ENCODE measurements around the gene CWF19L1. TPM values are rescaled to one million over a fixed set of nuclear protein-coding genes. Genes with fewer than 3 reads are reported as not detected.

Gene CWF19L1
- total and polyA plus RNA-seq, 2 experiments from 2014 or later = 15.8 to 34.4 TPM

DNA sequence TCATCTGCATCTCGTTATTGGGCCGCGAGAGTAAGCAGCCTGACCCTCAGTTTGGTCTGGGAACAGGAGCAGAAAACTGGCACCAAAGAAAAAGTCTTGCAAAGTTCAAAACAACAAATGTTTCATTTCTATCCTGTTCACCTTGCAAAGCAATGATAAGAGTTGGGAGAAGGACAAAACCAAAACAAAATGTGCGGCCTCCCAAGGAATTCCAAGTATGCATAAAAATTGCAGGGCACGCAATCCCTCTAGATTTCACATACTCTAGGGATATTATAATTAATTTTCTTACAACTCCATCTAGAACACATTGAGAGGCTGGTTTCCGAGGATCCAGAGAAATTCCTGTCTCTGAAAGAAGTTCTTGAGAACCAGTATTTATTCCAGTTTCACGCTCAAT lies 58.1 kb downstream of the CWF19L1 start:
- Mint-ChIP-seq H3K27me3 (ENCODE audit: insufficient read depth, low read depth, poor library complexity) (no peaks in the 10 kb centered on the region), H3K36me3 (ENCODE audit: low read depth) (peaks cover 36% of the 10 kb centered on the region), H3K4me3 (no peak overlapping the region), H3K4me1 (peaks cover 7% of the 10 kb centered on the region; the same call in 2 of the 3 replicates), H3K27ac (no peak overlapping the region), H3K9me3 (no peaks in the 10 kb centered on the region)
- Histone ChIP-seq H3K27me3 (ENCODE audit: insufficient read depth) (no peaks in the 10 kb centered on the region), H3K36me3 (ENCODE audit: insufficient read depth) (peaks cover 28% of the 10 kb centered on the region; the same call in 1 of the 2 replicates), H2AFZ (no peak overlapping the region), H3K27ac (ENCODE audit: low read depth) (peak overlapping the region; percentile 57), H3F3A (replicated peaks; ENCODE audit: low read depth) (no peaks in the 10 kb centered on the region), H3K4me2 (no peak overlapping the region), H3K79me2 (replicated peaks; ENCODE audit: insufficient read depth) (no peaks in the 10 kb centered on the region), H3K4me3 (no peak overlapping the region), H3K9me2 (ENCODE audit: insufficient read depth) (no peaks in the 10 kb centered on the region), H4K20me1 (replicated peaks; ENCODE audit: insufficient read depth) (no peaks in the 10 kb centered on the region), H3K4me1 (ENCODE audit: insufficient read depth) (peaks cover 3% of the 10 kb centered on the region; the same call in 1 of the 2 replicates)
- no peak for TF ChIP-seq ZNF114 (CRISPR knock-in tag; IDR thresholded peaks at IDR 0.05)
- TF ChIP-seq JUNB (IDR thresholded peaks at IDR 0.05; ENCODE audit: unreplicated experiment) = no peak
- TF ChIP-seq EZH2phosphoT487 (IDR thresholded peaks at IDR 0.05; ENCODE audit: unreplicated experiment) = no peak
- TF ChIP-seq, protein P1, sequence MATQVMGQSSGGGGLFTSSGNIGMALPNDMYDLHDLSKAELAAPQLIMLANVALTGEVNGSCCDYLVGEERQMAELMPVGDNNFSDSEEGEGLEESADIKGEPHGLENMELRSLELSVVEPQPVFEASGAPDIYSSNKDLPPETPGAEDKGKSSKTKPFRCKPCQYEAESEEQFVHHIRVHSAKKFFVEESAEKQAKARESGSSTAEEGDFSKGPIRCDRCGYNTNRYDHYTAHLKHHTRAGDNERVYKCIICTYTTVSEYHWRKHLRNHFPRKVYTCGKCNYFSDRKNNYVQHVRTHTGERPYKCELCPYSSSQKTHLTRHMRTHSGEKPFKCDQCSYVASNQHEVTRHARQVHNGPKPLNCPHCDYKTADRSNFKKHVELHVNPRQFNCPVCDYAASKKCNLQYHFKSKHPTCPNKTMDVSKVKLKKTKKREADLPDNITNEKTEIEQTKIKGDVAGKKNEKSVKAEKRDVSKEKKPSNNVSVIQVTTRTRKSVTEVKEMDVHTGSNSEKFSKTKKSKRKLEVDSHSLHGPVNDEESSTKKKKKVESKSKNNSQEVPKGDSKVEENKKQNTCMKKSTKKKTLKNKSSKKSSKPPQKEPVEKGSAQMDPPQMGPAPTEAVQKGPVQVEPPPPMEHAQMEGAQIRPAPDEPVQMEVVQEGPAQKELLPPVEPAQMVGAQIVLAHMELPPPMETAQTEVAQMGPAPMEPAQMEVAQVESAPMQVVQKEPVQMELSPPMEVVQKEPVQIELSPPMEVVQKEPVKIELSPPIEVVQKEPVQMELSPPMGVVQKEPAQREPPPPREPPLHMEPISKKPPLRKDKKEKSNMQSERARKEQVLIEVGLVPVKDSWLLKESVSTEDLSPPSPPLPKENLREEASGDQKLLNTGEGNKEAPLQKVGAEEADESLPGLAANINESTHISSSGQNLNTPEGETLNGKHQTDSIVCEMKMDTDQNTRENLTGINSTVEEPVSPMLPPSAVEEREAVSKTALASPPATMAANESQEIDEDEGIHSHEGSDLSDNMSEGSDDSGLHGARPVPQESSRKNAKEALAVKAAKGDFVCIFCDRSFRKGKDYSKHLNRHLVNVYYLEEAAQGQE (IDR thresholded peaks at IDR 0.05; ENCODE audit: unreplicated experiment) = no peak
- no peak for TF ChIP-seq POLR2AphosphoS5 (IDR thresholded peaks at IDR 0.05; ENCODE audit: low read depth)
- TF ChIP-seq STAT1 (IDR thresholded peaks at IDR 0.05; ENCODE audit: unreplicated experiment) = no peak
- TF ChIP-seq, protein P2, sequence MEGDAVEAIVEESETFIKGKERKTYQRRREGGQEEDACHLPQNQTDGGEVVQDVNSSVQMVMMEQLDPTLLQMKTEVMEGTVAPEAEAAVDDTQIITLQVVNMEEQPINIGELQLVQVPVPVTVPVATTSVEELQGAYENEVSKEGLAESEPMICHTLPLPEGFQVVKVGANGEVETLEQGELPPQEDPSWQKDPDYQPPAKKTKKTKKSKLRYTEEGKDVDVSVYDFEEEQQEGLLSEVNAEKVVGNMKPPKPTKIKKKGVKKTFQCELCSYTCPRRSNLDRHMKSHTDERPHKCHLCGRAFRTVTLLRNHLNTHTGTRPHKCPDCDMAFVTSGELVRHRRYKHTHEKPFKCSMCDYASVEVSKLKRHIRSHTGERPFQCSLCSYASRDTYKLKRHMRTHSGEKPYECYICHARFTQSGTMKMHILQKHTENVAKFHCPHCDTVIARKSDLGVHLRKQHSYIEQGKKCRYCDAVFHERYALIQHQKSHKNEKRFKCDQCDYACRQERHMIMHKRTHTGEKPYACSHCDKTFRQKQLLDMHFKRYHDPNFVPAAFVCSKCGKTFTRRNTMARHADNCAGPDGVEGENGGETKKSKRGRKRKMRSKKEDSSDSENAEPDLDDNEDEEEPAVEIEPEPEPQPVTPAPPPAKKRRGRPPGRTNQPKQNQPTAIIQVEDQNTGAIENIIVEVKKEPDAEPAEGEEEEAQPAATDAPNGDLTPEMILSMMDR (conservative IDR thresholded peaks at IDR 0.05; ENCODE audit: low read depth in 2 of 2) = no peak
- TF ChIP-seq EZH2 (IDR thresholded peaks at IDR 0.05; ENCODE audit: low read depth, unreplicated experiment) = no peak
- TF ChIP-seq, protein P3, sequence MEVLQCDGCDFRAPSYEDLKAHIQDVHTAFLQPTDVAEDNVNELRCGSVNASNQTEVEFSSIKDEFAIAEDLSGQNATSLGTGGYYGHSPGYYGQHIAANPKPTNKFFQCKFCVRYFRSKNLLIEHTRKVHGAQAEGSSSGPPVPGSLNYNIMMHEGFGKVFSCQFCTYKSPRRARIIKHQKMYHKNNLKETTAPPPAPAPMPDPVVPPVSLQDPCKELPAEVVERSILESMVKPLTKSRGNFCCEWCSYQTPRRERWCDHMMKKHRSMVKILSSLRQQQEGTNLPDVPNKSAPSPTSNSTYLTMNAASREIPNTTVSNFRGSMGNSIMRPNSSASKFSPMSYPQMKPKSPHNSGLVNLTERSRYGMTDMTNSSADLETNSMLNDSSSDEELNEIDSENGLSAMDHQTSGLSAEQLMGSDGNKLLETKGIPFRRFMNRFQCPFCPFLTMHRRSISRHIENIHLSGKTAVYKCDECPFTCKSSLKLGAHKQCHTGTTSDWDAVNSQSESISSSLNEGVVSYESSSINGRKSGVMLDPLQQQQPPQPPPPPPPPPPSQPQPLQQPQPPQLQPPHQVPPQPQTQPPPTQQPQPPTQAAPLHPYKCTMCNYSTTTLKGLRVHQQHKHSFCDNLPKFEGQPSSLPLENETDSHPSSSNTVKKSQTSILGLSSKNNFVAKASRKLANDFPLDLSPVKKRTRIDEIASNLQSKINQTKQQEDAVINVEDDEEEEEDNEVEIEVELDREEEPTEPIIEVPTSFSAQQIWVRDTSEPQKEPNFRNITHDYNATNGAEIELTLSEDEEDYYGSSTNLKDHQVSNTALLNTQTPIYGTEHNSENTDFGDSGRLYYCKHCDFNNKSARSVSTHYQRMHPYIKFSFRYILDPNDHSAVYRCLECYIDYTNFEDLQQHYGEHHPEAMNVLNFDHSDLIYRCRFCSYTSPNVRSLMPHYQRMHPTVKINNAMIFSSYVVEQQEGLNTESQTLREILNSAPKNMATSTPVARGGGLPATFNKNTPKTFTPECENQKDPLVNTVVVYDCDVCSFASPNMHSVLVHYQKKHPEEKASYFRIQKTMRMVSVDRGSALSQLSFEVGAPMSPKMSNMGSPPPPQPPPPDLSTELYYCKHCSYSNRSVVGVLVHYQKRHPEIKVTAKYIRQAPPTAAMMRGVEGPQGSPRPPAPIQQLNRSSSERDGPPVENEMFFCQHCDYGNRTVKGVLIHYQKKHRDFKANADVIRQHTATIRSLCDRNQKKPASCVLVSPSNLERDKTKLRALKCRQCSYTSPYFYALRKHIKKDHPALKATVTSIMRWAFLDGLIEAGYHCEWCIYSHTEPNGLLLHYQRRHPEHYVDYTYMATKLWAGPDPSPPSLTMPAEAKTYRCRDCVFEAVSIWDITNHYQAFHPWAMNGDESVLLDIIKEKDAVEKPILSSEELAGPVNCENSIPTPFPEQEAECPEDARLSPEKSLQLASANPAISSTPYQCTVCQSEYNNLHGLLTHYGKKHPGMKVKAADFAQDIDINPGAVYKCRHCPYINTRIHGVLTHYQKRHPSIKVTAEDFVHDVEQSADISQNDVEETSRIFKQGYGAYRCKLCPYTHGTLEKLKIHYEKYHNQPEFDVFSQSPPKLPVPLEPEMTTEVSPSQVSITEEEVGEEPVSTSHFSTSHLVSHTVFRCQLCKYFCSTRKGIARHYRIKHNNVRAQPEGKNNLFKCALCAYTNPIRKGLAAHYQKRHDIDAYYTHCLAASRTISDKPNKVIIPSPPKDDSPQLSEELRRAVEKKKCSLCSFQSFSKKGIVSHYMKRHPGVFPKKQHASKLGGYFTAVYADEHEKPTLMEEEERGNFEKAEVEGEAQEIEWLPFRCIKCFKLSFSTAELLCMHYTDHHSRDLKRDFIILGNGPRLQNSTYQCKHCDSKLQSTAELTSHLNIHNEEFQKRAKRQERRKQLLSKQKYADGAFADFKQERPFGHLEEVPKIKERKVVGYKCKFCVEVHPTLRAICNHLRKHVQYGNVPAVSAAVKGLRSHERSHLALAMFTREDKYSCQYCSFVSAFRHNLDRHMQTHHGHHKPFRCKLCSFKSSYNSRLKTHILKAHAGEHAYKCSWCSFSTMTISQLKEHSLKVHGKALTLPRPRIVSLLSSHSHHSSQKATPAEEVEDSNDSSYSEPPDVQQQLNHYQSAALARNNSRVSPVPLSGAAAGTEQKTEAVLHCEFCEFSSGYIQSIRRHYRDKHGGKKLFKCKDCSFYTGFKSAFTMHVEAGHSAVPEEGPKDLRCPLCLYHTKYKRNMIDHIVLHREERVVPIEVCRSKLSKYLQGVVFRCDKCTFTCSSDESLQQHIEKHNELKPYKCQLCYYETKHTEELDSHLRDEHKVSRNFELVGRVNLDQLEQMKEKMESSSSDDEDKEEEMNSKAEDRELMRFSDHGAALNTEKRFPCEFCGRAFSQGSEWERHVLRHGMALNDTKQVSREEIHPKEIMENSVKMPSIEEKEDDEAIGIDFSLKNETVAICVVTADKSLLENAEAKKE (CRISPR knock-in tag; IDR thresholded peaks at IDR 0.05) = no peak
- TF ChIP-seq, protein P4, sequence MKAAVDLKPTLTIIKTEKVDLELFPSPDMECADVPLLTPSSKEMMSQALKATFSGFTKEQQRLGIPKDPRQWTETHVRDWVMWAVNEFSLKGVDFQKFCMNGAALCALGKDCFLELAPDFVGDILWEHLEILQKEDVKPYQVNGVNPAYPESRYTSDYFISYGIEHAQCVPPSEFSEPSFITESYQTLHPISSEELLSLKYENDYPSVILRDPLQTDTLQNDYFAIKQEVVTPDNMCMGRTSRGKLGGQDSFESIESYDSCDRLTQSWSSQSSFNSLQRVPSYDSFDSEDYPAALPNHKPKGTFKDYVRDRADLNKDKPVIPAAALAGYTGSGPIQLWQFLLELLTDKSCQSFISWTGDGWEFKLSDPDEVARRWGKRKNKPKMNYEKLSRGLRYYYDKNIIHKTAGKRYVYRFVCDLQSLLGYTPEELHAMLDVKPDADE (IDR thresholded peaks at IDR 0.05) = no peak
- TF ChIP-seq CREB1 (CRISPR knock-in tag; IDR thresholded peaks at IDR 0.05; ENCODE audit: low read depth) = no peak
- no peak for TF ChIP-seq NANOG (IDR thresholded peaks at IDR 0.05; ENCODE audit: borderline replicate concordance)
- TF ChIP-seq ZNF331 (CRISPR knock-in tag; IDR thresholded peaks at IDR 0.05; ENCODE audit: low read depth) = no peak
- peak; percentile 22 for DNase-seq (ENCODE audit: low spot score)
- ATAC-seq = no peak
